Myocyte (in vitro differentiated cells): Measurements from ENCODE around the gene DRD4. TPM values are rescaled to one million over a fixed set of nuclear protein-coding genes. Genes with fewer than 3 reads are reported as not detected.
A peak's percentile ranks its signal among the peaks of the same experiment; 100 is the strongest.
"Not testable (repeated sequence)": the region's sequence is repeated elsewhere in the genome, so short reads cannot be mapped to it uniquely, and the experiment has no call there.

Experiments
- DNase-seq: peaks from one replicate; pipeline ENCODE4 v3.0.0-alpha.2; 2012; ENCODE audit warnings: low read depth
- total RNA-seq: library from RNA; depleted of rRNA; stranded (reverse); fragments of >200 nt; gene quantifications from 2 replicates; pipeline ENCODE4 v1.2.3, GENCODE V29; 2014

DRD4 gene
- total RNA-seq, 1 donor from 2014 or later, result not detected

GRCh38 chr11:673866-674265 lies 36.8 kb downstream of the DRD4 start:
- no peak for DNase-seq

GRCh38 chr11:674406-674805 lies 37.3 kb downstream of the DRD4 start:
- no peak for DNase-seq

GRCh38 chr11:678297-678696 lies 41.2 kb downstream of the DRD4 start:
- DNase-seq, result no peak

- no peak for DNase-seq
Observed at GRCh38 chr11:679271-680207, 42.5 kb downstream of the DRD4 start.

GRCh38 chr11:680476-680875 lies 43.4 kb downstream of the DRD4 start:
- DNase-seq, result no peak

- no peak for DNase-seq
Observed at GRCh38 chr11:680970-681369, 43.9 kb downstream of the DRD4 start.

- DNase-seq, result no peak
Observed at GRCh38 chr11:686451-687243, 49.6 kb downstream of the DRD4 start.

GRCh38 chr11:687751-688150 lies 50.7 kb downstream of the DRD4 start:
- no peak for DNase-seq

GRCh38 chr11:688681-689080 lies 51.6 kb downstream of the DRD4 start:
- DNase-seq, result peak; percentile 79

GRCh38 chr11:689625-690024 lies 52.6 kb downstream of the DRD4 start:
- no peak for DNase-seq

GRCh38 chr11:690244-690643 lies 53.2 kb downstream of the DRD4 start:
- not testable (repeated sequence) for DNase-seq

Other genes with a start within 250 kb of the DRD4 start
- 1.4 and 8.9 TPM in 2 replicates for gene PKP3, start 243.1 kb upstream of the DRD4 start, total RNA-seq
- 1.5 and 1.7 TPM in 2 replicates for gene SIGIRR, start 222.3 kb upstream of the DRD4 start, total RNA-seq
- 0.42 and 0.94 TPM in 2 replicates for gene ANO9, start 195.3 kb upstream of the DRD4 start, total RNA-seq
- 78.1 and 110 TPM in 2 replicates for gene PTDSS2, start 187.0 kb upstream of the DRD4 start, total RNA-seq
- gene RNH1, start 130.0 kb upstream of the DRD4 start, total RNA-seq, result 419 and 464 TPM in 2 replicates
- 37.9 and 66.0 TPM in 2 replicates for gene HRAS, start 101.7 kb upstream of the DRD4 start, total RNA-seq
- gene LRRC56, start 99.7 kb upstream of the DRD4 start, total RNA-seq, result 1.3 and 2.3 TPM in 2 replicates
- 0.31 and 0.78 TPM in 2 replicates for gene LMNTD2, start 76.5 kb upstream of the DRD4 start, total RNA-seq
- gene RASSF7, start 76.3 kb upstream of the DRD4 start, total RNA-seq, result 21.1 and 32.2 TPM in 2 replicates
- 27.7 and 31.2 TPM in 2 replicates for gene PHRF1, start 60.8 kb upstream of the DRD4 start, total RNA-seq
- gene IRF7, start 21.3 kb upstream of the DRD4 start, total RNA-seq, result 25.1 and 29.3 TPM in 2 replicates
- not detected in 2 replicates for gene CDHR5, start 12.3 kb upstream of the DRD4 start, total RNA-seq
- not detected in 2 replicates for gene SCT, start 10.1 kb upstream of the DRD4 start, total RNA-seq
- gene DEAF1, start 58.0 kb downstream of the DRD4 start, total RNA-seq, result 22.5 and 35.8 TPM in 2 replicates
- 37.8 and 44.7 TPM in 2 replicates for gene TMEM80, start 58.5 kb downstream of the DRD4 start, total RNA-seq
- 20.4 and 26.5 TPM in 2 replicates for gene EPS8L2, start 69.0 kb downstream of the DRD4 start, total RNA-seq
- gene TALDO1, start 110.2 kb downstream of the DRD4 start, total RNA-seq, result 118 and 155 TPM in 2 replicates
- gene GATD1, start 140.2 kb downstream of the DRD4 start, total RNA-seq, result 34.5 and 45.8 TPM in 2 replicates
- 0.53 and 0.94 TPM in 2 replicates for gene CEND1, start 152.8 kb downstream of the DRD4 start, total RNA-seq
- 8.0 and 15.5 TPM in 2 replicates for gene SLC25A22, start 161.0 kb downstream of the DRD4 start, total RNA-seq
- 10.5 and 14.7 TPM in 2 replicates for gene PIDD1, start 168.0 kb downstream of the DRD4 start, total RNA-seq
- gene RPLP2, start 172.7 kb downstream of the DRD4 start, total RNA-seq, result 381 and 504 TPM in 2 replicates
- gene PNPLA2, start 181.6 kb downstream of the DRD4 start, total RNA-seq, result 84.0 and 183 TPM in 2 replicates
- 16.6 and 26.5 TPM in 2 replicates for gene CRACR2B, start 190.7 kb downstream of the DRD4 start, total RNA-seq
- 900 and 1,201 TPM in 2 replicates for gene CD151, start 195.7 kb downstream of the DRD4 start, total RNA-seq
- 66.0 and 91.9 TPM in 2 replicates for gene POLR2L, start 205.3 kb downstream of the DRD4 start, total RNA-seq
- 56.7 and 63.9 TPM in 2 replicates for gene TSPAN4, start 205.6 kb downstream of the DRD4 start, total RNA-seq